ENCODE results near the gene MPP2. TPM values are rescaled to one million over a fixed set of nuclear protein-coding genes. Genes with fewer than 3 reads are reported as not detected.

Gene MPP2
- total RNA-seq, 1 donor, result 3.3 TPM

DNA sequence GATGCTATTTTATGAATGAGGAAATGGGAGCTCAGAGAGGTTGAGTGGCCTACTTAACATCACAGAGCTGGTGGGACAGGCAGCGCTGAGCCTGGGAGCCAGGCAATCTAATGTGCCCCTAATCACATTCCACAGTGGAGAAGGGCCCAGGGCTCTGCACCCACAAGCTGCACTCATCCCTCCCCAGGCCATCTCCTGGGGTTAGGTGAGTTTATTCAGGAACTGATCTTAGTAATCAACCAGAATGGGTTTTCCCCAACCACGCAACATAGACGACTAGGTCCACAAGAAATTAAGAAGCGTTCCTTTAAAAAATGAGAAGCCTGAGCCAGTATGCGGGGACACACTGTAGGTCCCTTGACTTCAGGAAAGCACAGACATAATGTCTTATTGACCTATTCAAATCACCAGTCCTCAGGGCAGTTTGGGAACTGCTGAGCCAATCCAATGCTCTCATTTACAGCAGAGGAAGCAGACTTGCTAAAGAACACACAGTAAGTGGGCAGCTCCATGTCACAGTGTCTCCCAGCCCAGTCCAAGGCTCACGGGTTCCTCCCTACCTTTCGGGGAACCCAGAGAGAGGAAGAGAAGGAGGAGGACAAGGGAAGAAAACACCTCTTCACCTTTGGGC lies 76.7 kb downstream of the MPP2 start:
- no peak for DNase-seq (ENCODE audit: low read depth)
- TF ChIP-seq CTCF (IDR thresholded peaks at IDR 0.05; ENCODE audit: insufficient read depth, low read length), result no peak
- H3K4me3 ChIP-seq (ENCODE audit: low read depth, low read length), result no peak overlapping the region

DNA sequence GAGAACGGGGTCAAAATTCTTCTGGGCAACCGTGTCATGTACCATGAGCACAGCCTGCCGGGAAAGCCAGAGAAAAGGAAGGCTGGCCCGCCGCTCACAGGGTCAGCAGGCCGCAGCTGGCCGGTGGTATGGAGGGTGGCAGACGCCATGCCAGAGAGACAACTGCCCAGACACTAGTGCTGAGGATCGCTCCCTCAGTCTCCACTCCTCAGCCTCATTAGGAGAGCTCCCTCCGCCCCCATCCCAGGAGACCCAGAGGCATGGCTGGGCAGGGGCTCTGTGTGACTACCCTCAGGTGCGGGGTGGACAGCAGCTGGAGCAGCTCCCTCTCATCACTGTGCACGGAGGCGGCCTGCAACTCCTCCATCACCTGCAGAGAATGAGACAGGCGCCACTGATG lies 77.6 kb downstream of the MPP2 start:
- no peak for DNase-seq (ENCODE audit: low read depth)
- H3K4me3 ChIP-seq (ENCODE audit: low read depth, low read length), result no peak overlapping the region
- TF ChIP-seq CTCF (IDR thresholded peaks at IDR 0.05; ENCODE audit: insufficient read depth, low read length), result no peak

DNA sequence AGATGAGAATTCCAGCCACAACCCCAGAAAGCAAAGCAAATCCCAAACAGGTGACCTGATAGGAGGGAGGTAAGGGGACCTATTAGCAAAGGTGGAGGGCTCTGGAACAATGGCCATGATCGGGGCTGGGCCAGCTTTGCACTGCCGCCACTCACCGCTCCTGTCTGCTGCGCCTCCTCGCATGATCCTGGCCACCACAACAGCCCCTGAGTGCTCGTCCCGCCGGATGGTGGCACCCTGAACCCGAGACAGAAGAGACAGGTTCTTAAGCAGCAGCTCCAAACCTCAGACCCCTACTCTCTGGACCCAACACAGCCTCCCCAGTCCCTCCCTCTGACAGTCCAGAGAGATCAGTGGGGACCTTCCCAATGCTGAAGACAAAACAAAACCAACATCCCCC lies 79.7 kb downstream of the MPP2 start:
- H3K4me3 ChIP-seq (ENCODE audit: low read depth, low read length), result no peak overlapping the region
- no peak for TF ChIP-seq CTCF (IDR thresholded peaks at IDR 0.05; ENCODE audit: insufficient read depth, low read length)
- no peak for DNase-seq (ENCODE audit: low read depth)

DNA sequence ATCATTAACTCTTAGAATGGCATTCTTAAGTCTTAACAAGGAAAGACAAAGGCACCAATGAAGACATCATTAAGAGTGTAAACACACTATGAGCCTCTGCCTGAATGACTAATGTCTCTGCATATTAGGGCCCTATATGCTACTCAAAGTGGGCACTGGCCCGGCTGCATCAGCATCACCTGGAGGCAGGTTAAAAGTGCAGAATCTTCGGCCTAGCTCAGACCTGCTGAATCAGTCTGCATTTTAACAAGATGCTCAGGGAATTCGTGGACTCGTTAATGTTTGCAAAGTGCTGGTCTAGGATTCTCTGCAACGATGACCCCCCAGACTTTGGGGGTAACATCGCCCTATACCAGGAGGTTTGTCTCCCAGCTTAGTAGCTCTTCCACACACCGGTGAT lies 81.1 kb downstream of the MPP2 start:
- no peak for TF ChIP-seq CTCF (IDR thresholded peaks at IDR 0.05; ENCODE audit: insufficient read depth, low read length)

GRCh38 chr17:43825567-43825966 lies 81.8 kb downstream of the MPP2 start:
- no peak for TF ChIP-seq CTCF (IDR thresholded peaks at IDR 0.05; ENCODE audit: insufficient read depth, low read length)
- DNase-seq (ENCODE audit: low read depth), result no peak
- H3K4me3 ChIP-seq (ENCODE audit: low read depth, low read length), result no peak overlapping the region

More for the DNA sequence above, 81.1 kb downstream of the MPP2 start:
- no peak for DNase-seq (ENCODE audit: low read depth)
- no peak overlapping the region for H3K4me3 ChIP-seq (ENCODE audit: low read depth, low read length)

Other genes starting within 250 kb of the MPP2 start
- gene MEOX1, start 245.6 kb downstream of the MPP2 start, total RNA-seq (ENCODE audit: low replicate concordance), result not detected in 2 replicates
- gene SOST, start 148.7 kb downstream of the MPP2 start, total RNA-seq (ENCODE audit: low replicate concordance), result 0.09 TPM in 1 of 2 replicates, not detected in the other
- 29.9 and 37.5 TPM in 2 replicates for gene DUSP3, start 128.6 kb downstream of the MPP2 start, total RNA-seq (ENCODE audit: low replicate concordance)
- gene CFAP97D1, start 127.1 kb downstream of the MPP2 start, total RNA-seq (ENCODE audit: low replicate concordance), result not detected in 2 replicates
- gene MPP3, start 74.4 kb downstream of the MPP2 start, total RNA-seq (ENCODE audit: low replicate concordance), result 5.7 and 9.6 TPM in 2 replicates
- gene CD300LG, start 60.4 kb downstream of the MPP2 start, total RNA-seq (ENCODE audit: low replicate concordance), result not detected in 2 replicates
- not detected in 2 replicates for gene PPY, start 34.9 kb upstream of the MPP2 start, total RNA-seq (ENCODE audit: low replicate concordance)
- gene PYY, start 46.4 kb upstream of the MPP2 start, total RNA-seq (ENCODE audit: low replicate concordance), result not detected in 2 replicates
- gene NAGS, start 97.1 kb upstream of the MPP2 start, total RNA-seq (ENCODE audit: low replicate concordance), result 0.16 and 2.5 TPM in 2 replicates
- gene TMEM101, start 107.4 kb upstream of the MPP2 start, total RNA-seq (ENCODE audit: low replicate concordance), result 28.5 and 41.9 TPM in 2 replicates
- gene LSM12, start 159.1 kb upstream of the MPP2 start, total RNA-seq (ENCODE audit: low replicate concordance), result 13.2 and 77.5 TPM in 2 replicates
- gene G6PC3, start 163.2 kb upstream of the MPP2 start, total RNA-seq (ENCODE audit: low replicate concordance), result 9.5 and 38.9 TPM in 2 replicates
- gene HDAC5, start 216.1 kb upstream of the MPP2 start, total RNA-seq (ENCODE audit: low replicate concordance), result 29.4 and 53.1 TPM in 2 replicates
- gene HROB, start 234.4 kb upstream of the MPP2 start, total RNA-seq (ENCODE audit: low replicate concordance), result 0.25 and 6.1 TPM in 2 replicates

Data from fibroblast of the aortic adventitia (primary cell).